HG03520 (cell line): ENCODE results near the gene ZNF506.
"Not testable (repeated sequence)": the region's sequence is repeated elsewhere in the genome, so short reads cannot be mapped to it uniquely, and the experiment has no call there.

Experiments used
- ATAC-seq: cut with Tn5 transposase; IDR thresholded peaks from one replicate; pipeline ENCODE4 v1.9.1; 2021; ENCODE audit warnings: mild to moderate bottlenecking, moderate library complexity; ENCODE audit not compliant: unreplicated experiment

The ZNF506 gene

GRCh38 chr19:19821366-19821951, at the start of gene ZNF506:
Gene ZNF506, minus strand, starts transcription at chr19:19821750. Its CDS starts 147 bp downstream, at chr19:19821603.
- ATAC-seq = peak; percentile 85

DNA sequence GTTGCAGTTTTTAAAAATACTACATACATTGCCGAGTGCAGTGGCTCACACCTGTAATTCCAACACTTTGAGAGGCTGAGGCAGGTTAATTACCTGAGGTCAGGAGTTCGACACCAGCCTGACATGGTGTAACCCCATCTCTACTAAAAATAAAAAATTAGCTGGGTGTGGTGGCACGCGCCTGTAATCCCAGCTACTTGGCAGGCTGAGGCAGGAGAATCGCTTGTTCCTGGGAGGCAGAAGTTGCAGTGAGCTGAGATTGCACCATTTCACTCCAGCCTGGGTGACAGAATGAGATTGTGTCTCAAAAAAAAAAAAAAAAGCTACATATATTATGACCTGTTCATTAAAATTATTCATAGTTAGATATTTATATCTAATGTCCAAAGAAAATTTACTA, 48.5 kb upstream of the ZNF506 start:
- not testable (repeated sequence) for ATAC-seq

DNA sequence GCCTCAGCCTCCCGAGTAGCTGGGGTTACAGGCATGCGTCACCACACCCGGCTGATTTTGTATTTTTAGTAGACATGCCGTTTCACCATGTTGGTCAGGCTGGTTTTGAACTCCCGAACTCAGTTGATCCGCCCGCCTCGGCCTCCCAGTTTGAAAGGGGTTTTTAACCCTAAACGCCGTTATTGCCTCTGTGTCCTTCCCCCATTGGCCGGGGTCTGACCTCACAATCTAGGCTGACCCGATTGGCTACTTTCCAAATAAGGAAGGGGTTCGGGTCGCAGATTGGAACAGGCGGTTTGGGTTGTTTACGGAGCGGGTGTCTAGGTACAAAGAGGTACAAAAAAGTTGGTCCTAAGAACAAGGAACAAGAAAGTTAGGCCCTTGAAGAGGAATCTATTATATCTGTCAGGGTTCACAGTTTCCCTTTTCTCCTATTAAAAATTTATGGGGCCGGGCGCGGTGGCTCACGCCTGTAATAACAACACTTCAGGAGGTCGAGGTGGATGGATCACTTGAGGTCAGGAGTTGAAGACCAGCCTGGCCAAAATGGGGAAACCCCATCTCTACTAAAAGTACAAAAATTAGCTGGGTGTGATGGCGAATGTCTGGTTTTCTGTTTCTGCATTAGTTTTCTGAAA, 45.2 kb upstream of the ZNF506 start:
- no peak for ATAC-seq

DNA sequence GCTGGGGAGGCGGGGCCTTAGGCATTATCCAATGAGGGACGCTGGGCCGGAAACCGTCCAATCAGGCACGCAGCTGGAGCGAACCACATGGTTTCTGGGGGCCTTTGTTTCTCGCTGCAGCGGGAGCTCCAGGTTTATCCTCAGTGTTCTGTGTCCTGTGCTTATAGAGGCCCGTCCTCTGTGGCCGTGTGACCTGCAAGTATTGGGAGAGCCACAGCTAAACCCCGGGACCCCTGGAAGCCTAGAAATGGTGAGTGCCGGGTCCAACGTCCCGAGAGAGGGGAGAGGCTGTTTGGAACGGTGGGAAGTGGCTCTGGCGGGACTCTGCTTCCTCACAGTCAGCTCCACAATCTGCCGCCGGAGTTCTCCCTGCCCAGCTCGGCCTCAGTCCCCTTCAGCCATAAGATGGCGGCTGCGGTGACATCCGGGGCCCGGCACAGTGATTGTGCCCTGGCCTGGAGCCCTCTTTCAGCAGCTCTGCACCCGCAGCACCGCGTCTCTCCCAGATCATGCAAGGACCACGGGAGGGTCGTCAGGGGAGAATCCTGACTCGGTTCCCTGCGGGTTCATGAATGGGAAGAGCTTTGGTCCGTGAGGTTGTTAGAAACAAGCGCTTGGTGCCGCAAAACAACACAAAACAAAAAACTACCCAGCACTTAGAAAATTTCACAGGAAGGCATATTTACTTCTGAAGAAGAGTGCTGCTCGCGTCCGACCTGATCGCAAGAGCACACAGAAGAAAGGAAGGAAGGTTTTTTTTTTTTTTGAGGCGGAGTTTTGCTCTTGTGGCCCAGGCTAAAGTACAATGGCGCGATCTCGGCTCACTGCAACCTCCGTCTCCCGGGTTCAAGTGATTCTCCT, 44.4 kb upstream of the ZNF506 start, which contains the start of gene ZNF253:
Gene ZNF253, plus strand, starts transcription at position 133 of the 861 bp plus-strand sequence. Its CDS starts 115 bp downstream, at position 248.
- peak; percentile 98 for ATAC-seq

DNA sequence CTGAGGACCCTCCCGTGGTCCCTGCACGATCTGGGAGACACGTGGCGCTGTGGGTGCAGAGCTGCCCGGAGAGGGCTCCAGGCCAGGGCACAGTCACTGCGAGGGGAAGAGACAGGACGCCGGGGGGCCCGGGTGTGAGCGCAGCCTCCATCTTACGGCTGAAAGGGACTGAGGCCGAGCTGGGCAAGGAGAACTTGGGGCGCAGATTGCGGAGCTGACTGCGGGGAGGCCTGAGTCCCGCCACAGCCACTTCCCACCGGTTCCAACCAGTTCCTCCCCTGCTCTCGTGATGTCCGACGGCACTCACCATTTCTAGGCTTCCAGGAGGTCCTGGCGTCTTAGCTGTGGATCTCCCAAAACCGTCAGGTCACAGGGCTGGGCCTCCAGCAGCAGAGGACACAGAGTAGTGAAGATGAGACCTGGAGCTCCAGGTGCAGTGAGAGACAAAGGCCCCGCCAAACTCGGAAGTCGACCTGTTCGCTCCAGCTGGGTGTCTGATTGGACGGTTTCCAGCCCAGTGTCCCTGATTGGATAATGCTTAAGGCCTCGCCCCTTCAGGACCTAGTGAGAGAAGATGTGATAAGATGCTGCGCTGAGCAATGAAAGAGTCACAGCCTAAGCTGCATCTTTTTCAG, 39.3 kb upstream of the ZNF506 start:
- no peak for ATAC-seq

- ATAC-seq = no peak
Observed at GRCh38 chr19:19858751-19859150, 37.2 kb upstream of the ZNF506 start.

DNA sequence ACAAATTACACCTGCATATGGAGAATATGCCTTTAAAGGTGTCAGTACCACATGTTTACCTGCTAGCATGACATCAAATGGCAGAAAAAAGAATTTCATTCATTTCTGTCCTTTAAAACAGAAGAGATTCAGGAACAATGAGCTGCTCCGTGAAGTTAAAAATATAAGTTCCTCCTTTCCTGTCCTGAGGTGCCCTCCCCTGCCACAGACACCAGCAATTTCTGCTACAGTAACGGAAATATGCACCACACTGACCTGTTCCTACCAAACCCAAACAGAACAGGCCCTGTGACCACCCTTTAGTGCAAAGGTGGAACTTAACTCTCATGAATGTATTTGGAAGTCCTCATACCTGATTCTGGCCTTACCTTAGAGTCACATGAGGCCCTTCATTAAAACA, 30.2 kb upstream of the ZNF506 start:
- not testable (repeated sequence) for ATAC-seq

- no peak for ATAC-seq
Observed at GRCh38 chr19:19849056-19849455, 27.5 kb upstream of the ZNF506 start.

GRCh38 chr19:19847781-19848180, 26.2 kb upstream of the ZNF506 start:
- no peak for ATAC-seq

- ATAC-seq = no peak
Observed at GRCh38 chr19:19835560-19836038, 14.0 kb upstream of the ZNF506 start.

- ATAC-seq = no peak
Observed at GRCh38 chr19:19826875-19827274, 5.3 kb upstream of the ZNF506 start.

DNA sequence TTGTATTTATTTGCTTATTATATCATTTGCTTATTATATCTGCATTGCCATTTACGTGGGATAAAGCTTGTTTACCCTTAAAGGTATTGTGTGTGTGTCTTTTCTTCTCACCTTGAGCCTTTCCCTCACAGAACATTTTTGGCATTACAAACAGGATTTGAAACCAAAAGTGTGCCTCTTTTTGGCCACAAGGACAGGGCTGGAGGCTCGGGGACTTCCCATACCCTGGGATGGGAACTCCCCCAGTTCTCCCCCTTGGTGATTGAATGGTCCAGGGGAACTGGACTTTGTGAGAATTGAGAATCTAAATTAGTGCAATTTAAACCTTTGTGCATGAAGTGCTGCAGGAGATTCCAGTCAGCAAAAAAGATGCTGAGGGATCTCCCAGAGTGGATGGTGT, 2.4 kb upstream of the ZNF506 start:
- no peak for ATAC-seq

- not testable (repeated sequence) for ATAC-seq
Observed at GRCh38 chr19:19821976-19822375, 426 bp upstream of the ZNF506 start.

DNA sequence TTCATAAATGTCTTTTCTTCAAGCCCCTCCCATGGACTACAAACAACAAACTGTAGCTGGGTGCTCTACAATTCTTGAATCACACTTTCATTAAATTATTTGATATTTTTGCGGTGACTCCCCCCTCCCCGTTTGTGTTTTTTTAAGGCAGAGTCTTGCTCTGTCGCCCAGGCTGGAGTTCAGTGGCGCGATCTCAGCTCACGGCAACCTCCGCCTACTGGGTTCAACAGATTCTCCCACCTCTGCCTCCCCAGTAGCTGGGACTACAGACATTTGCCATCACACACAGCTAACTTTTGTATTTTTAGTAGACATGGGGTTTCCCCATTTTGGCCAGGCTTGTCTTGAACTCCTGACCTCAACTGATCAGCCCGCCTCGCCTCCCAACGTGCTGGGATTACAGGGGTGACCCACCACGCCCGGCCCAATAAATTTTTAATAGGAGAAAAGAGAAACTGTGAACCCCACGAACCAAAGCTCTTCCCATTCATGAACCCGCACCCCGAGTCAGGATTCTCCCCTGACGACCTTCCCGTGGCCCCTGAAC, 703 bp downstream of the ZNF506 start:
- no peak for ATAC-seq

DNA sequence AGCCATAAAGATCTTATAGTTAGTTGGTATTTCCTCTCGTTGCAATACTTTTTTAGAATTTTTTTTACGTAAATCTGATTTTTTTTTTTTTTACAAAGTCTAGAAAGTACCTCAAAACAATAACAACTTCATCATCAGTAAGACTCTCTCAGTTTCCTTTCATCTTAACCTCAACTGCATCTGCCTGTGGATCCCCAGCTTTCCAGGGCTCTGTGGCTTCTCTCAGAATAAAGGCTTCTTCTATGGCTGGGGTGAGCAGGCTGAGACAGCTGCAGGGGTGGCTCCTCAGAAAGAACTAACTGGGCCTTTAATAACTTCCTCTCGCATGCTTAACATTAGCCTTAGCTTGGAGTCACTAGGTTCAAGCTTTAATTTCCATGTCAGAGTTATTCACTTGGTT, 4.2 kb downstream of the ZNF506 start:
- ATAC-seq = no peak

DNA sequence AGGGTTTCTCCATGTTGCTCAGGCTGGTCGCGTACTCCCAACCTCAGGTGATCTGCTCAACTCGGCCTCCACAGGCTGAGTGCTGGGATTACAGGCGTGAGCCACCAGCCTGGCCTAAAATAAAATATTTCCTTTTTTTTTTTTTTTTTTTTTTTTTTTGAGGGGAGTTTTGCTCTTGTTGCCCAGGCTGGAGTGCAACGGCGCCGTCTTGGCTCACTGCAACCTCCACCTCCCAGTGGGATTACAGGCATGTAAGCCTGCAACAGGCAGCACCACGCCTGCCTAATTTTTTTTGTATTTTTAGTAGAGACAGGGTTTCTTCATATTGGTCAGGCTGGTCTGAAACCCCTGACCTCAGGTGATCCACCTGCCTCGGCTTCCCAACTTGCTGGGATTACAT, 4.9 kb downstream of the ZNF506 start:
- ATAC-seq = no peak

DNA sequence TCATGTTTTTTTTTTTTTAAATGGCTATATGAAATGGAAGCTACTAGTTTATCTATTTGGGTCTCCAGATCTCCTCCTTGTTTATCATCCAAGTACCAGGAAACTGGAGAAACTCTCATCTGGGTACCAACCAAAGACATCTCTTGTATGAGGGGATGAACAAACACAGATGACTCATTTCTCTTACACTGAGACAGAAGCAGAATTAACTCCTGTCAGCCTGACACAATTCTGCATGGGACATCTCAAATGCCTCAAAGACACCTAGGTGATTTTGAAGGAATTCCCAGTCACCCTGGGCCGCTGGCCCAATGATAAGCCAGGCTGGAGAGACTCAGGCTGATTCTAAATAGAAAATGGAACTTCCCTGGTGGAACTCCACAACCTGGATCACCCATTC, 9.6 kb downstream of the ZNF506 start:
- ATAC-seq = not testable (repeated sequence)

GRCh38 chr19:19805480-19805879, 16.1 kb downstream of the ZNF506 start:
- no peak for ATAC-seq

DNA sequence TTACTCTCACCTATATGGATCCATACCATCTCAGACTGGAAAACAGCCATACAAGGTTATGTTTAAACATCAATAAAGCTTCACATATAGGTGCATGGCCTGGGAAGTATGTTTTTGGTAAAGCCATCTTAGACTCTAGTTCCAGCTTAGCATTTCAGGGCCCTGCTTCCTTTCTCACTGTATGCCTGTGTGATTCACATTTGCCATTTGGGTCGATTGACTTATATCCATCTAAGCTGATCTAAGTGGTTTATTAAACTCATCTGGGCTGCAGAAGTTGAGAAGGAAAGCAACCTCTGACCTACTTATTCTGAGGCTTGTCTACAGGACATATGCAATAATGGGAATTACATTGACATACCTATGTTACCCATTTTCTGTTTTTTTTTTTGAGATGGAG, 33.5 kb downstream of the ZNF506 start:
- ATAC-seq = no peak

GRCh38 chr19:19785476-19785875, 36.1 kb downstream of the ZNF506 start:
- ATAC-seq = not testable (repeated sequence)

GRCh38 chr19:19782783-19783182, 38.8 kb downstream of the ZNF506 start:
- ATAC-seq = no peak
